Measurements from ENCODE around the gene DNAH10.

DNA sequence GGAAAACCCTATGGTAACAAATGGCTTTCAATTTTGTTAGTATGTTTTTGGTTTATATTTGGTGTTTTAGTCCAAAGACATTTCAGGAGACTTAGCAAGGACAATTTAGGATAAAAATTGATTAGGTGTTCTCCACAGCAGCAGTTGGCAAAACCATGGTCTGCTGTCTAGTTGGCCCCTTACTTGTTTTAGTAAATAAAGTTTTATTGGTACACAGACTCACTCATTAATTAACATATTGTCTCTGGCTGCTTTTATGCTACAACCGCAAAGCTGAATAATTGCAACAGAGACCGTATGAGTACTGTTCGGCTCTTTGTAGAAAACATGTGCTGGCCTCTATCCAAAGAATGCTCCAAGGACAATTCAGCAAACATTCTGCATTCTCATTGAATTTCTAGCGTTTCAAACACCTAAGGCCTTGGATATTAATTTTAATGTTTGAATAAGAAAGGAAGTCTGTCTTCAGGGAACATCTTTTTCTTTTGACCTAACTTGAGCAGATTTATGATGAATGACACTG, 132.8 kb downstream of the DNAH10 start:
- TF ChIP-seq, protein P1, sequence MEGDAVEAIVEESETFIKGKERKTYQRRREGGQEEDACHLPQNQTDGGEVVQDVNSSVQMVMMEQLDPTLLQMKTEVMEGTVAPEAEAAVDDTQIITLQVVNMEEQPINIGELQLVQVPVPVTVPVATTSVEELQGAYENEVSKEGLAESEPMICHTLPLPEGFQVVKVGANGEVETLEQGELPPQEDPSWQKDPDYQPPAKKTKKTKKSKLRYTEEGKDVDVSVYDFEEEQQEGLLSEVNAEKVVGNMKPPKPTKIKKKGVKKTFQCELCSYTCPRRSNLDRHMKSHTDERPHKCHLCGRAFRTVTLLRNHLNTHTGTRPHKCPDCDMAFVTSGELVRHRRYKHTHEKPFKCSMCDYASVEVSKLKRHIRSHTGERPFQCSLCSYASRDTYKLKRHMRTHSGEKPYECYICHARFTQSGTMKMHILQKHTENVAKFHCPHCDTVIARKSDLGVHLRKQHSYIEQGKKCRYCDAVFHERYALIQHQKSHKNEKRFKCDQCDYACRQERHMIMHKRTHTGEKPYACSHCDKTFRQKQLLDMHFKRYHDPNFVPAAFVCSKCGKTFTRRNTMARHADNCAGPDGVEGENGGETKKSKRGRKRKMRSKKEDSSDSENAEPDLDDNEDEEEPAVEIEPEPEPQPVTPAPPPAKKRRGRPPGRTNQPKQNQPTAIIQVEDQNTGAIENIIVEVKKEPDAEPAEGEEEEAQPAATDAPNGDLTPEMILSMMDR (IDR thresholded peaks at IDR 0.05): no peak
- TF ChIP-seq, protein P2, sequence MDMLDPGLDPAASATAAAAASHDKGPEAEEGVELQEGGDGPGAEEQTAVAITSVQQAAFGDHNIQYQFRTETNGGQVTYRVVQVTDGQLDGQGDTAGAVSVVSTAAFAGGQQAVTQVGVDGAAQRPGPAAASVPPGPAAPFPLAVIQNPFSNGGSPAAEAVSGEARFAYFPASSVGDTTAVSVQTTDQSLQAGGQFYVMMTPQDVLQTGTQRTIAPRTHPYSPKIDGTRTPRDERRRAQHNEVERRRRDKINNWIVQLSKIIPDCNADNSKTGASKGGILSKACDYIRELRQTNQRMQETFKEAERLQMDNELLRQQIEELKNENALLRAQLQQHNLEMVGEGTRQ (IDR thresholded peaks at IDR 0.05): no peak
- no peak for TF ChIP-seq MAX (IDR thresholded peaks at IDR 0.05)
- no peak for TF ChIP-seq SMC3 (IDR thresholded peaks at IDR 0.05)
- TF ChIP-seq, protein P3, sequence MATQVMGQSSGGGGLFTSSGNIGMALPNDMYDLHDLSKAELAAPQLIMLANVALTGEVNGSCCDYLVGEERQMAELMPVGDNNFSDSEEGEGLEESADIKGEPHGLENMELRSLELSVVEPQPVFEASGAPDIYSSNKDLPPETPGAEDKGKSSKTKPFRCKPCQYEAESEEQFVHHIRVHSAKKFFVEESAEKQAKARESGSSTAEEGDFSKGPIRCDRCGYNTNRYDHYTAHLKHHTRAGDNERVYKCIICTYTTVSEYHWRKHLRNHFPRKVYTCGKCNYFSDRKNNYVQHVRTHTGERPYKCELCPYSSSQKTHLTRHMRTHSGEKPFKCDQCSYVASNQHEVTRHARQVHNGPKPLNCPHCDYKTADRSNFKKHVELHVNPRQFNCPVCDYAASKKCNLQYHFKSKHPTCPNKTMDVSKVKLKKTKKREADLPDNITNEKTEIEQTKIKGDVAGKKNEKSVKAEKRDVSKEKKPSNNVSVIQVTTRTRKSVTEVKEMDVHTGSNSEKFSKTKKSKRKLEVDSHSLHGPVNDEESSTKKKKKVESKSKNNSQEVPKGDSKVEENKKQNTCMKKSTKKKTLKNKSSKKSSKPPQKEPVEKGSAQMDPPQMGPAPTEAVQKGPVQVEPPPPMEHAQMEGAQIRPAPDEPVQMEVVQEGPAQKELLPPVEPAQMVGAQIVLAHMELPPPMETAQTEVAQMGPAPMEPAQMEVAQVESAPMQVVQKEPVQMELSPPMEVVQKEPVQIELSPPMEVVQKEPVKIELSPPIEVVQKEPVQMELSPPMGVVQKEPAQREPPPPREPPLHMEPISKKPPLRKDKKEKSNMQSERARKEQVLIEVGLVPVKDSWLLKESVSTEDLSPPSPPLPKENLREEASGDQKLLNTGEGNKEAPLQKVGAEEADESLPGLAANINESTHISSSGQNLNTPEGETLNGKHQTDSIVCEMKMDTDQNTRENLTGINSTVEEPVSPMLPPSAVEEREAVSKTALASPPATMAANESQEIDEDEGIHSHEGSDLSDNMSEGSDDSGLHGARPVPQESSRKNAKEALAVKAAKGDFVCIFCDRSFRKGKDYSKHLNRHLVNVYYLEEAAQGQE (IDR thresholded peaks at IDR 0.05): no peak
- TF ChIP-seq MAFK (IDR thresholded peaks at IDR 0.05; ENCODE audit: partially characterized antibody): no peak
- TF ChIP-seq TFCP2L1 (CRISPR knock-in tag; IDR thresholded peaks at IDR 0.05): no peak
- TF ChIP-seq RAD21 (conservative IDR thresholded peaks at IDR 0.05 in 1 of 2, IDR thresholded peaks at IDR 0.05 in 1 of 2): no peak
- TF ChIP-seq EP300 (IDR thresholded peaks at IDR 0.05): no peak
- TF ChIP-seq BHLHE40 (IDR thresholded peaks at IDR 0.05; ENCODE audit: low read depth, low read length): no peak
- no peak for TF ChIP-seq CHD4 (IDR thresholded peaks at IDR 0.05; ENCODE audit: borderline replicate concordance)
